Kidney capillary endothelial cell (primary cell): ENCODE data around the gene ADAMTS8.
"Not testable (repeated sequence)": the region's sequence is repeated elsewhere in the genome, so short reads cannot be mapped to it uniquely, and the experiment has no call there.

Experiments
- DNase-seq: peaks from one replicate; pipeline ENCODE4 v3.0.0-alpha.2; 2018; ENCODE audit warnings: low spot score

Gene ADAMTS8

DNA sequence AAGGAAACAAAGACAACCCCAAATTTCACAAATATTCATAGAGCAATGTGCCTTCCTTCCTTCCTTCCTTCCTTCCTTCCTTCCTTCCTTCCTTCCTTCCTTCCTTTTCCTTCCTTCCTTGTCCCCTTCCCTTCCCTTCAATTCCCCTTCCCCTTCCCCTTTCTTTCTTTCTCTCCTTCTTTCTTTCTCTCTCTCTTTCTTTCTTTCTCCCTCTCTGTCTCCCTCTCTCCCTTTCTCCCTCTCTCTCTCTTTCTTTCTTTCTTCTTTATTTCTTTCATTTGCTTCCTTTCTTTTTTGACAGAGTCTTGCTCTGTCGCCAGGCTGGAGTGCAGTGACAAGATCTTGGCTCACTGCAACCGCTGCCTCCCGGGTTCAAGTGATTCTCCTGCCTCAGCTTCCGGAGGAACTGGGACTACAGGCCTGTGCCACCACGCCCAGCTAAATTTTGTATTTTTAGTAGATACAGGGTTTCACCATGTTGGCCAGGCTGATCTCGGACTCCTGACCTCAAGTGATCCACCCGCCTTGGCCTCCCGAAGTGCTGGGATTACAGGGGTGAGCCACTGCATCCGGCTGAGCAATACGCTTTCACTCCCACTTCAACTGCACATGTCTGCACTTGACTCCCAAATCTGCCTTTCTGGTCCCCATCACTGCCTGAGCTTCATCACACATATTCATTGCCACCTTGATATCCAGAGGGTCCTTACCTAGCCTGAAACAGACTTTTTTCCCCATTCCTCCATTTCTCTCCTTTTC is 10.2 kb upstream of the ADAMTS8 start:
- not testable (repeated sequence) for DNase-seq

DNA sequence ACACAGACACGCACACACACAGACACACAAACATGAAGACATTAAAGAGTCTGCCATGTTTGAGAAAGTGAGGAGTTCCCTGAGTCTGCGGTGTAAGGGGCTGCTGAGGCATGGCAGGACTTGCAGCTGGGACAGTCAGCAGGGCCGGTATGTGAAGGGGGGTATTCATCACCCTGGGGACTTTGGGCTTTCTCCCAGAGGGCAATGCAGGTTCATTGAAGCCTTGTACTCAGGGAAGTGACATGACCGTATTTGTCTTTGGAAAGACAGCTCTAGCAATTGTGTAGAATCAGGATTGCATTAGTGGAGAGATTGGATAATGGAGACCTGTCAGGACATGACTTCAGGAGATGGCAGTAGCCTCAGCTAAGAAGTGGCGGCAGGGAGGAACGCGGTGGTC is 9.4 kb upstream of the ADAMTS8 start:
- no peak for DNase-seq

DNA sequence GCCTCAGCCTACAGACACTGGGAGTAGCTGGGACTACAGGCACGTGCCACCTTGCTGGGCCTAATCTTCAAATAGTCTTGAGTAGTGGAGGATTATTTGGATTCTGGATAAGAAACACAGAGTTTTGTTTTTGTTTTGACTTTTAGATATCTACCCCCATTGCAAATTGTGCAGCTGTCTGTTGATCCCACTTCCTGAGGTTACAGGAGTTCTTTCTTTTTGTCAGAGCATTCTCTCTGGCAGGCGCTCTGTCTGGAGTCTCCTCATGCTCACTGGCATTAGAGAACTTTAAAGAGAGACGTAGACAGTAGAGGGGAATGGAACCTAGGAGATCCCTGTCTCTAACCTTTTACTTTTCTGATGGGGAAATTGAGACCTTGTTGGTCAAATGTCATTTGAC is 7.8 kb upstream of the ADAMTS8 start:
- no peak for DNase-seq

DNA sequence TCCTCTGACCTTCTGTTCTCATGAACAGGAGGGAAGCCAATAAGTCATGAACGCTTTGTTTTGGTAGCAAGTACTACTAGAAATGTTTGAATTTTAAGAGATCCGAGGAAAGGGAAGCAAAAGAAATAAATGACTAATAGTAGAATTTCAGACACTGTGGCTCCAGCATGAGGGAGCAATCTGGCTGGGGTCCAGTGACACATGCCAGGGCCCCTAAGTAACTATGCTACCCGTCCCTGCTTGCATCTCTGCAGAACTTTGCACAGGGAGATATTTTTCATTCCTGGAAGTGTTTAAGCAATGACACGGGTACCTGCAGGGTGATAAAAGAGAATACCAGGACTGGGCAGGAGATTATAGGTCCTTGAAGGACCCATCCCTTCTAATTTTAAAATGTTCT is 7.3 kb upstream of the ADAMTS8 start:
- DNase-seq, result no peak

DNA sequence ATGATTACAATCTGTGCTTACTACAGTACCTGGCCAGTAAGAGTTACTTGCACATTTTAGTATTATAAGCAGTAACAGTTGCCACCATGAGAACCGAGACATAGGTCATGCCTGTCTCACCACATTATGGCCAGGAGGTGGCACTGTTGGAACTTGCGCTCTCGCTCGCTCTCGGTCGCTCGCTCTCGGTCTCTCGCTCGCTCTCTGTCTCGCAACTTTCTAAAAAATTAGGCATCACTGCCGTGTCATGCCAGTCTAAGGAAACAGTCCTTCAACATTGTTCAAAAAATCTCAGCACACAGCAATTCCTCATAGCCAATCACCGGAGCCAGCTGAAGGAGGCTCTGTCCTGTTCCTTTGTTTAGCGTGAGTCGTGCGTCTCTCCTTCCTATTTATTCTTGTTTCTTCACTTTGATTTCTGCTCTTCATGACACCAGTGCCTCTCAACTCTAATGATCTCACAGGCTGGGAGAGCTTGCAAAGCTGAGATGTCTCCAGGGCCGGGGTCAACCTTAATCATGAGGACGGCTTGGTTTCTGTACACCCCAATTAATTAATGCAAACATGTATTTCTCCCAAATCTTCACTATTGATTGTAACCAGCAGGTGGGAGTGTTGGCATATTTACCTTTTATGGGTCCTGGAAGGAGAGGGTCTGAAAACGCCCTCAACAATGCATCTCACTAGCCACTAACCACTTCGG is 6.3 kb upstream of the ADAMTS8 start:
- peak; percentile 81 for DNase-seq

DNA sequence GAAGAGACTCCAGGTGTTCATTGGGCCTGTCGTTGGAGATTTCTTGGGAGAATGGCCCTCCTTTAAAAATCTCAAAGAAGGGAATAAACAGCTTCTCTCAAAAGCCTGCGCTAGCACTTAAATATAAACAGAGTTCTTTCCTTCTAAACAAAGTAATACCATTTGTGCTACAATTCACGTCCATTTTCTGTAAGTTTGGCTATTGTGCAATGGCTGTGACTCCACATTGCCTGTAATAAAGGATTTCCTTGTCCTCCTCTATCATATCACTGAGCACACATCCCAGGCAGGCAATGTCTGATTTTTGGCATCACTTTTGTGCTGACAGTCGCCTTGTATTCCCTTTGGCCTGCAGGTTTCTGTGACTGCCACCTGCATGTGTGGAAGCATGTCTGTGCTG is 4.9 kb upstream of the ADAMTS8 start:
- DNase-seq, result no peak

DNA sequence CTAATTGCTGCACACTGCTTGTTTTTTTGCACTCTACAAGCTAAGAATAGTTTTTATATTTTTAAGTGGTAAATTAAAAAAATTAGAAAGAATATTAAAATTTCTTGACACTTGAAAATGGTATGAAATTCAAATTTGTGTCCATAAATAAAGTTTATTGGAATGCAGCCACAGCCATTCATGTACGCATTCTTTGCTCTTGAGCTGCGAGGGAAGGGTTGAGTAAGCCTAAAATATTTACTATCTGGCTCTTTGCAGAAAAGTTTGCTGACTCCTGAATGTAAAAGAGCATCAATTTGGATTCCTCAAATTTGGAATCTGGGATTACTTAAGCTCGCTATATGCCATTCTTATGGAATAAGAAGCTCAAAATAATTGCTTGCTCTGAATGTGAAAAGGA is 3.4 kb upstream of the ADAMTS8 start:
- DNase-seq, result no peak

DNA sequence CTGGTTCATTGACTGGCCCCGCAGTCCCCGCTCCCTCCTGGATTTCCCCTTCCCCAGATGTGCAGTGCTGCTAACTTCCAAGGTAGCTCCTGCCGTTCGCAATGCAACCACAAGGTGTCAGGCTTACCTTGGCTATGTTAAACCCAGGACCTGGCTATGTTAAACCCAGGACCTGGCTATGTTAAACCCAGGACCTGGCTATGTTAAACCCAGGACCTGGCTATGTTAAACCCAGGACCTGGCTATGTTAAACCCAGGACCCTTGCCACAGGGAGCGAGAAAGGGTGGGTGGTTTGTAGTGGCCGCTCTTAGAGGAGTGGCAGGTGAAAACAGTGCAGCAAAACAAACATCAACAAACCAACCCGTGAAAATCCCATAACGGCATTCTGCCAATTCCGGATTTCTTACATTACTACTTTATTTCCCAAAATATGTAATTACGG is 2.9 kb upstream of the ADAMTS8 start:
- DNase-seq, result peak; percentile 35

DNA sequence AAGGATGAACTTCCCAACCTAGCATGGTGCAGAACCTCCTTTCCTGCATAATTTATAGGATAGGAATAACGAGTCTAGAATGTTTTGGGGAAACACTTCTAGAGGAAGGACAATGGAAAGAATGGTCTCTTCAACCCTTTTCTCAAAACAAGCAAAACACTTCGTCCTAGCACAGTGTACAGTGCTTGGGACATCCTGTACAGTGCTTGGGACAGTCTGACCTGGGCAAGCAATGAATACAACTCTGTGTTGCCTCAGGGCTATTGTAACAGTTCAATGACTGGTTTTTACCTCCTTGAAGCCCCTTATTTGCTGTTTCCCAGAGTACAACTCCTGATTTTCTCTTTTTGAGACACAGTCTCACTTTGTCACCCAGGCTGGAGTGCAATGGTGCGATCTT is 1.6 kb upstream of the ADAMTS8 start:
- DNase-seq, result no peak

DNA sequence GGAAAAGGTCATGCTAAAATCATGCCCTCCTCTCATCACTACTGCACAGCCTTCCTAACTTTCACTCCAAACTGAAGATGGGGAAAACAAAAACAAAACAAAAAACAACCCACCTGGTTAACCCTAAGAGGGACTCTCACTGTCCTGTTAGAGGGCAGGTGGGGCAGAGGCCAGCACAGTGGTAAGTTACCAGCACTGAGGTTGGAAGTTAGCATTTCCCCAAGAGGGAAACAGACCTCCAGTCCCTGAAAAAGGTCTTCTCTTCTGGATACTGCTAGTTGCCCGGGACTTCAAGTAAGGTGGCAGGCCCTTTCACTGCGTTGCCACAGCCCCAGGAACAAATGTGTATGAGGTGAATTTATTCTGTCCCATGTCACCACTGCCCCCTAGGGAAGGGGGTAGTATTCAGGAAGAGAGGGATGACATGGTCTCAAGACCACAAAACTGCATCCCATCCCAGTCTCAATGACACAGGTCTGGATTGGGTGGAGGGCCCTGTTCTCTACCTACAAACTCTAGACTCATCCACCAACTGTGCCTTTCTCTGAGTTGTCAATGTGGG is 792 bp upstream of the ADAMTS8 start:
- no peak for DNase-seq

DNA sequence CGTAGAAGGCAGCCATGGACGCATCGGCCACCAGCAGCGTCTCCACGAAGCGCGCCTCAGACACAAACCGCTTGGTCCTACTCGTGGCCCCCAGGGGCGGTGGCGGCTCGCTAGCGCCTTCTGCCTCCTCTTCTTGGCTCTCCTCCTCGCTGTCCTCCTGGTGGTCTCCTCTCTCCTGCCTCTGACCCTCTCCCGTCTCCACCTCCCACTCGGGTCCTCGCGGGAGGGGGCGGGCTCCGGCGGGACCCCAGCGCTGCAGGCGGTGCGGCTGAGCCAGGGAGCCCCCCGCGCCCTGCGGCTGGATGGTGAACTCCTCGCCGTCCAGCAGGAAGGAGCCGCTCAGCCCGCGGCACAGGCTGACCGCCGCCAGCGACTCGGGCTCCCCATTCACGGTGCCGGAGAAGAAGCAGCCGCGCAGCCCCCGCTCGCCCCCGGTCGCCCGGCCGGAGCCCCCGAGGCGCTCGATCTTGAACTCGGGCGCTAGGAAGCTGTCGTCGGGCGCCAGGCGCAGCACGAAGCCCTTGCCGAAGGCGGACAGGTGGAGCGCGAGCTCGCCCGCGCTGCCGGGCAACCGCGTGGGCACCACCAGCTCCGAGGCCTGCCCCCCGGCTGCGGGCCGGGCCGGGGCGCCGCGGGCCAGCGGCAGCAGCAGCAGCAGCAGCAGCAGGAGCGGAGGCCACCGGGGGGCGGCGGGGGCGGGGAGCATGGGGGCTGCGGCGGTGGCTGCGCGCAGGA is 661 bp downstream of the ADAMTS8 start:
- no peak for DNase-seq

DNA sequence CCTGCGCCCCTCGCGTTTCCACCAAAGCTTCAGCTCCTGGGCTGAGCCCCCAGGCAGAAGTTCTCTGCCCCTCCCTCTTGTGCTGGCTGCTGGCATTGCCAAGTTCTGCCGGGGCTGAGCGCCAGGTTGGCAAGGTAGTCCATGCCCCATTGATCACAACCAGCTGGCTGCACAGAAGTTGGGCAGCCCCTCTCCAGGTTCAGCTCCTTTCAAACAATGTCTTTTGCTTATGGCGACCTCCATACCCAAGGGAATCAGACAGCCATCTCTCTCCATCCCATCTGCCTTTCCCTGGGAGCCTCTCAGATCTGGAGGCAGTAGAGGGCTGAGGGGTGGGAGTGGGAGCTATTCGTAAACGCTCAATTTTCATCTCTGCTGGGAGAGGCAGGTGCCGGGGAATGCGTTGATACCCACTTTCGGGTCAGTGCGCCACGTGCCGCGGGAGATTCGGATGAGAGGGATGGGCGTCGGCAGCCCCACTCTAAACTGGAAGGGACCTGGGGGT is 1.5 kb downstream of the ADAMTS8 start:
- DNase-seq, result no peak

DNA sequence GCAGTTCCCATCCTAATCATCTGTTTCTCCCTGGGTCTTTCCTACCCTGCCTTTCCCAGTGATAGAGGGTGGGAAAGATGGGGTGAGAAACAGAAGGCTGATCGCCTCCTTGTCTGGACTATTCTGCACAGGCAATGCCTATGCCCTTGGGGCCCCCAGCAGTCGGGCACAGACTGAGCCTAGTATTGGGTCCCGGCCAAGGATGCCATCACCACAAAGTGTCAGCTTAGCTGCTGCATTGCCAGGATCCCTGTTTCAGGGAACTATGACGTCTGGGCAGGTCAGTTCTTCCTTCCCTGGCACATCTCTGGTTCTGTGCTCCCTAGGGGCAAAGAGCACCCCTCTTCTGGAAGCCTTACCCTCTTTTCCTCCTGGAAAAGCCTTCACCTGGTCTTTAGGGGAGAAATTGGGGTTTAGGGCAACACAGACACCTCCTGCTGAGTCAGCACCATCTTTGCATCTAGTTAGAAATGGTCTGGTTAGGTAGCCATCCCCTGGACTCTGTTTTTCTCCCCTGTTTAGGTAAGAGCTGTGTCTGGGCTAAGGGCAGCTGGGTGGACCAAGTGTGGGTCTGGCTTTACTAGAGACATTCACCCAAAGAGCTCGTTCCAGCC is 2.1 kb downstream of the ADAMTS8 start:
- DNase-seq, result no peak

DNA sequence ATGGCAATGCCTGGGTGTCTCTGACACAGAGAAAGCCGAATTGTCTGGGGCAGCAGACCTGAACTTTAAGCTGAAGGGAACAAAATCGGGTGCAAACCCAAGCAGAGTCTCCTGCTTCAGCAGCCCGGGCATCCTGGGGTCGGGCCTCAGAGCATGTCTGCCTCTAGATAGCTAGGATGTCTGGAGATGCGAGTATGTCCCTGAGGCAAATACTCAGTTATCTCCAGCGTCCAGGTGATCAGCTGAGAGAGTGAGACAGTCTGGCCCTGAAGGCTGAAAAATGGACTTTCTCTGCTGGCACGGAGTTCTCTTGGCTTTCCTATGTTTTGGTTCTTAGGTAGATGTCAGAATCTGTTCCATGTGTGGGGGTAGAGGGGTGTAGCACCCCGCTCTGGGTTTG is 3.3 kb downstream of the ADAMTS8 start:
- no peak for DNase-seq

DNA sequence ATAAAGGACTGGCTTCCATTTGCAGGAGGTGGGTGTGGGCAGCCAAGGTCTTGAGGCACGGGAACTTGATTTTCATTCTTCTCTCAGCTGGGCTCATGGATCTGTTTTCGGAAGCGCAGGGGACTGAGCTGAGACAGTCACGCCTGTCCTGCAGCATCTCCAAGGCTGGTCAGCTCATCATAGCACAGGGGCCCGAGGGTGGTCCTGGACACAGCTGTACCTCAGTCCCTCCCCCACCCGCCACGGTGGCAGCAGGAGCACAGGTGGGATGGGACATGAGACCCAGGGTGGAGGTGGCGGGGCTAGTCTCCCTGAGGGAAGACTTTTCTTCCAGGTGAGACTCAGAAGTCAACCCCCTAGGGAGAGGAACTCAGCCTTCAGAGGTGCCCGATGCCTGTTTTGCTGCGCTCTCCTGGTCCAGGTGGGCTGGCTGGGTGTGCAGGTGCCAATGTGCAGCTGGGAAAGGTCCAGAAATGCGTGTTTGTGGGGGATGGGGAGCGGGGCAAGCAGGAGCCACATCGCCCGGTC is 3.7 kb downstream of the ADAMTS8 start:
- DNase-seq, result no peak

DNA sequence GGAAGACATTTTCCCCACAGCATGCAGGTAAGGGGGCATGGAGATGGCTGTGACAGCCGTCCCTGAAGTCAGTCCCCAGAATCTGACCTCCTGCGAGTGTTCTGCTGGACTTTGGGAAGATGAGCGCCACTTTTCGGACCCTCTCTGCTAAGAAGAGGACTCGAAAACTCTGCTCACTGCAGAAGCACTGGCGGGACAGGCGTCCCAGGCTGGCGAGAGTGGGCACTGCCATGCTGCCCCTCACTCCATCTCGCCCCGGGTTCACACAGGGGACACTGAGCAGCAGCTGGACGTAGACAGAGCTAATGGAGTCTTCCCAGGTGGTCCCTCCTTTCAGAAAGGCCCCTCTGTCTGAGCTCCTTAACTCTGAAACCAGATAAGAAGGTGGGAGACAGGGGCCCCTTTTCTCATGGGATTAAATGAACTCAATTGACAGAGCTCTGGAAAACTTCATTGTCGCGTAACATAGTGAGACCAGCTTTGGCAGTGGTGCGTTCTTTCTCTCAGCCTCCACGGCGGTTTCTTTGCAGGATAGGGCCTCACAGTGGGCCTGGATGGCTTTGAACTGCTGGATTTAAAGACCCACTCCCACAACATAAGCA is 4.8 kb downstream of the ADAMTS8 start:
- DNase-seq, result no peak

DNA sequence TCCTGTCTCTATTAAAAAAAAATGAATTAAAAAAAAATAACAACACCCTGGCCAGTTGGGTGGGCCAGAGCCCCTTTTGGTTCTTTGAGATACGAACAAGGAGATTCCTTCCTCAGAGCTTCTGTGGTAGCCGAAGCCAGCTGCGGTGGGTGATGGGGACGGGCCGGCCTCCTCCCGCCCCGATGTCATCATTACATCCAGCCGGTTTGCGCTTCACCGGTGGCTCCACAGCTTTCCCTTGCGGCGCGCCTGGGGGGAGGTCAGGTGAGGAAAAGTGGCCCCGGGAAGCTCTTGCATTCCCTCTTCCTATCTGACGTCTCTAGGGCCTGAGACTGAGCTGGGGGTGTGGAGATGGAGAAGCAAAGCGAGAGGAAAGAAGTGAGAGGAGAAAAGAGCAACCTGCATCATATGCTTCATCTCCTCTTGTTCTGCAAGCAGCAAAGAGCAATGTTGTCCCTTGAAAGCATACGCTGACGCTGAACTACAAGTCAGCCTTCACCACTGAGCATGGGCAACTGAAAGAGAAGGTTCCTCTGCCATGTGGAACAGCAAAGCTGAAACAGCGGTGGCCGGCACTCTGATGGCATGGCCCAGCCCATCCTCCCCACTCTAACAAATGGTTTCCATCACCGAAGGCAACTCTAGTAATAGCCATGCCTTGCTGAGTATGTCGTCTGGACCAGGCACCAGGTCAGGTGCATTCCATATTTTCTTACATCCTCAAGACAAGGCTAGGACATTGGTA is 6.0 kb downstream of the ADAMTS8 start:
- no peak for DNase-seq

DNA sequence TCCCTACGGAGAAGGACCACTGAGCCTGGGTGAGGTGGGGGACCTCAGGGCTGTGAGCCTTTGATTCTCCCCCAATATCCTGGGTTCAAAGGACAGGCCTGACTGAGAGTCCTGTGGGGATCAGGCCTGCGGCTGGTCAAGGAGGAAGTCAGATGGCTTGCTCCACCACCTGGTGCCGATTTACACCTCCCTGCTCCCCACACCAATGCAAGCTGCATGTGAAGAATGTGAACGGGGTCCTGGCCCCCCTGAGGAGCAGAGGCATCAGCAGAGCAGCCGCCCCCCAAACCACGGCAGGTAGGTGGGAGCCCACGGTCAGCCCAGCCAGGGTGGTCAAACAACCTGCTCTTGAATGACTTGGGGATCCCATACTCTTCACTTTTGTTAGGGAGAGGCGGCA is 6.7 kb downstream of the ADAMTS8 start:
- DNase-seq, result no peak

DNA sequence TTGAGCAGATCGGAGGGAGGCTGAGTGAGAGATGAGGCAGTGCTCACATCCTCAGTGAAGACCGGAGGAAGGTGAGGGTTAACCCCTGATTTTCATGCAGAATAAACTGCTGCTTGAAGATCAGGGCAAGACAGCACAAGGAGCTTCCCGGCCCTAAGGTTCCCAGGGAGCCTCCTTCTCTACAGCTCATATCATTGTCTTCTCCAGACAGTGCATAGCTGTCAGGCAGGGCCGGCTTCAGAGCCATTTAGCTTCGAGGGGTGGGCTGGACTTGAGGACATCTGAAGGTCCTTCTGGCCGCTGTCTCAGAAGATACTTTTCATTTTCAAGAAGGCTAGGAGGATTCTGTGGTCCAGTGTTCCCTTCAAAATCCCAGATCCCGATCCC is 7.2 kb downstream of the ADAMTS8 start:
- no peak for DNase-seq

DNA sequence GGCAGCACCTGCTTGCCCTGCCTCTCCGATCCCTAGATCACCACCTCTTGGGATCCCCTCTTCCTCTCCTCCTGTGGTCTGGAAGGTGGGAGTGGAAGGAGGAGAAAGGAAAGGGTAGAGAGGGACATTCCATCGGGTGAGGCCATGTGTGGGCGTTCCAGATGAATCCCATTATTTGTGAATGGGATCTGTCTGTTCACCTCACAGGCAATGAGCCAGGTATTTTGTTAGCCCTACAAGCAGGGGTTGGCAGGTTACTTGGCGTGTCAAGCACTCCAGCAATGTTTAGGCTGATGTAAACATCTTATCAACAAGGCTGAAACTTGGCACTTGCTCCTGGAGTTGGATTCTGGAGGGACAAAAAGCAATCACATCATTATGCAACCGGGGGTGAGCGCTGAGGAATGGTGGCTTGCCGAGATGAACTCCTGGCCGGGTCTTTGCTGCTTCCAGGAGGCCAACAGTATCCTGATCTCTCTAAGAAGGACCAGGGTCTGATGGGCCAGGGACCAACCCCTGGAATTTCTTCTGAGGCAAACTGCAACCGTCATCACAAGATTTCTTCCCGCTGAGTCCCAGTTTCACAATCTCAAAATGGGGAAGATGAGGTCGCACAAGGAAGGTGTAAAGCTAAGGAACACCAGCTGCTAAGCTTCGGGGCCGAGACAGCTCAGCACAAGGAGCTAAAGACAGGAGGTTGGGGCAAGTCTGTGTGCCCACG is 7.8 kb downstream of the ADAMTS8 start:
- no peak for DNase-seq
